Activated CD4-positive, CD25-positive, alpha-beta regulatory T cell treated with anti-CD3 and anti-CD28 coated beads, Interleukin-2, amount 50 U/mL, for 72 hours (primary cell): ENCODE measurements around the gene CCDC74B.
"Not testable (repeated sequence)": the region's sequence is repeated elsewhere in the genome, so short reads cannot be mapped to it uniquely, and the experiment has no call there.

ENCODE experiments used
- DNase-seq: peaks from one replicate; pipeline ENCODE4 v3.0.0; 2021

CCDC74B gene

GRCh38 chr2:130165293-130166016 lies 20.5 kb upstream of the CCDC74B start:
- DNase-seq = no peak

DNA sequence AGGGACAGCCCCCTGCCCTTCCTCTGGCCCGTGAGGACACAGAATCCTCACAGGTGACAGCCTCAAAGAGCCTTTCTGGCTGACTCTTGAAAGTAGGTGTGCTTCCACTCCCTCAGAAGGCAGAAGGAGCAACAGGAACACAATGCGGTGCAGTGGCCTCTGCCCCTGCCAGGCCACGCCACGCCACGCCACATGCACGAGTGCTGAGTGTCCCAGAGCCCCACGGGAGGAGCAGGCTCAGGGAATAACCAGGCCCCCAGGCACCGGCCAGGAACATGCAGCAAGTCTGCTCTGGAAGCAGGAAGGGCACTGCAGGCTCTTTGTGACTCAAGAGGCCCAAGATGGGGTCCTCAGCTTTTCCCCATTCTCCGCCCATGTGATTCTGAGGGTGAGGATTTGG lies 18.1 kb upstream of the CCDC74B start:
- no peak for DNase-seq

DNA sequence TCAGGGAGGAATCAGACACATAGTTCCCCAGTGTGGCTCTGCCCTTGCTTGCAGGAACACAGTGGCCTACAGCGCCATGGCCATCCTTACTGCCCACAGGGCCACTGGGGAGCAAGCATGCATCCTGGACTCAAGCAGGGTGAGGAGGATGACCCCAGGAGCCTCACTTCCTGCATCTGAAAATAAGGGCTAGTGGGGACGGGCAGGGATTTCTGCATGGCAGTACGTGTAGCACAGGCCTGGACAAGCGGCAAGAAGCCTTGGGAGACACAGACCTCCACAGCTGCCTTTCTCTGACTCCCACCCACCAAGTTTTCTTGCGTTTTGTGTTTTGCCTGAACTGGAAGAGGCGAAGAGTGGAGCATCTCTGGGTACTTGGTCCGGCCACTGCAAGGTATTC lies 17.6 kb upstream of the CCDC74B start:
- DNase-seq = not testable (repeated sequence)

GRCh38 chr2:130160838-130161705 lies 16.2 kb upstream of the CCDC74B start:
- DNase-seq = not testable (repeated sequence)

GRCh38 chr2:130160131-130160530 lies 15.2 kb upstream of the CCDC74B start:
- DNase-seq = no peak

DNA sequence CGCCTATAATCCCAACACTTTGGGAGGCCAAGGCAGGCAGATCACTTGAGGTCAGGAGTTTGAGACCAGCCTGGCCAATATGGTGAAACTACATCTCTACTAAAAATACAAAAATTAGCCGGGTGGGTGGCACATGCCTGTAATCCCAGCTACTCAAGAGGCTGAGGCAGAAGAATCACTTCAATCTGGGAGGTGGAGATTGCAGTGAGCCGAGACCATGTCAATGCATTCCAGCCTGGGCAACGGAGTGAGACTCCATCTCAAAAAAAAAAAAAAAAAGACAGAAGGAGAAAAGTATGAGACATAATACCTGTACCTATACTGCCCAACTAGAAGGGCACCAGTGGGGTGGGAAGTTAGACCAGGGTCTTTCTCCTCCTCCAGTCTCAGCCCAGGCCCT lies 14.5 kb upstream of the CCDC74B start:
- DNase-seq = not testable (repeated sequence)

- DNase-seq = no peak
These were observed 13.7 kb upstream of the CCDC74B start for GRCh38 chr2:130158631-130159030.

DNA sequence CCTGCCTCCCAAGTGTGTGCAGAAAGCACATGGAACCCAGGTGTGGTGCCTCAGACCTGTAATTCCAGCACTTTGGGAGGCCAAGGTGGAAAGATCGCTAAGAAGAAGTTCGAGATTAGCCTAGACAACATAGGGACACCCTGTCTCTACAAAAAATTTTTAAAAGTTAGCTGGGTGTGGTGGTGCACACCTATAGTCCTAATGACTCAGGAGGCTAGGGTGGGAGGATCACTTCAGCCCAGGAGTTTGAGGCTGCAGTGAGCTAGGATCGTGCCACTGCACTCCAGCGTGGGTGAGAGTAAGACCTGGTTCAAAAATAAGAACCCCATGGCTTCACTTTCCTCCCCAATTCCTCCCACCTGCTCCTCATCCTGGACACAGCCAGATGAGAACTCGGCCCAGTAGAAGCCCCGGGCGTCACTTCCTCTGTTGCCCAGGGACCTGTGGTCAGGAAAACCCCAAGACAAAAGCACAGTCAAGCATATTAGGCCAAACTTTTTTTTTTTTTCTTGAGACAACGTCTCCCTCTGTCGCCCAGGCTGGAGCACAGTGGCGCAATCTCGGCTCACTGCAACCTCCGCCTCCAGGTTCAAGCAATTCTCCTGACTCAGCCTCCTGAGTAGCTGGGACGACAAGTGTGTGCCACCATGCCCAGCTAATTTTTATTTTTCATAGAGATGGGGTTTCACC lies 13.1 kb upstream of the CCDC74B start:
- not testable (repeated sequence) for DNase-seq

GRCh38 chr2:130157354-130157753 lies 12.4 kb upstream of the CCDC74B start:
- DNase-seq = not testable (repeated sequence)

GRCh38 chr2:130156624-130157004 lies 11.7 kb upstream of the CCDC74B start:
- DNase-seq = no peak

GRCh38 chr2:130155956-130156623 lies 11.2 kb upstream of the CCDC74B start:
- DNase-seq = not testable (repeated sequence)

GRCh38 chr2:130154773-130155765 lies 10.2 kb upstream of the CCDC74B start:
- no peak for DNase-seq

DNA sequence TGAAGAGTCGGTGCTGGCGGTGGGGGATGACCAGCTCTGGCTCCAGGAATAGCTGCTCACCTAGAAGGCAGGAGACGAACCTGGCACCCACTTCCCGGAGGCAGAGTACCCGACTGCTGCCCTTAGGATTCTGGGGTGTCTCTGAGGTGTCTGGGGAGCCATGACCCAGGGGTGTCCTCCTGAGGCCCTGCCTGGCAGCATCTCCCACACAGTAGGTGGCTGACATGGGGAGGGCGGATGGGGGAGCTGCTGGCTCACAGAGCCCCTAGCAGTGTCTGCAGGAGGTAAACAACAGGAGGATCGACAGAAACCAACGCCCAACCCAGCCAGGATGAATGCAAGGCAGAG lies 9.5 kb upstream of the CCDC74B start:
- DNase-seq = not testable (repeated sequence)

GRCh38 chr2:130153721-130154422 lies 9.0 kb upstream of the CCDC74B start:
- DNase-seq = not testable (repeated sequence)

DNA sequence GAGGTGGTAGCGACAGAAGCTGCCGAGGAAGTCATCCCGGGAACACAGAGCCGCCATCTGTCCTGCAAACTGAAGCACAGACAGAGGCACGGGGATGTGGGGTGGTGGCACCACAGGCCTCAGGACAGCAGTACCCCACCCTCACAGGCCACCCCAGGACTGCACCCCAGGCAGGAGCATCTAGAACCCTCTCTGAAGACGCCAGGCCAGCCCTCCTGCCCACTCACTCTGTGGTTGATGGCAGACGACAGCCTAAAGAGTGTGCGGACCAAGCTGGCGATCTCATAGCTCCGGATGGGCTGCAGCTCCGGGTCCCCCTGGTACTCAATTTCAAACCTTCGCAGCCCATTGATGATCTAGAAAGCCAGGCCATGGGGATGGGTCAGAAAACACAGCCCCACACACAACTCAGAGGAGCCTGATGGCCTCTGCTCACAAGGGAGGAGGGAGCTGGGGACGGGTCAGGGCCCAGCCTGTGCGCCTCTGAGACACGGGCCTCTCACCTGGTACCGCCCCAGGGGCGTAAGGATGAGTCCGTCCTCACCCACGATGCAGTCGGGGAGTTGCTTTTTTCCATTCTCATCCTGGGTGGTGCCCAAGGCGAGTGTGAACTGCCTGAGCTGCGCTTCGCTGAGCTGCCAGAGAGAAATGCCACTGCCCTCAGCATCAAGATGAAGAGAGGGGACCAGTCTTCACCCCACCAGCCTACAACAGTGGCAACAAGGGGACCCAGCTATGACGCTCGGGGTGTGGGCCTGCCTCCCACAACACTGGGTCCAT lies 8.1 kb upstream of the CCDC74B start:
- no peak for DNase-seq

- not testable (repeated sequence) for DNase-seq
These were observed 7.4 kb upstream of the CCDC74B start for GRCh38 chr2:130152136-130152815.

DNA sequence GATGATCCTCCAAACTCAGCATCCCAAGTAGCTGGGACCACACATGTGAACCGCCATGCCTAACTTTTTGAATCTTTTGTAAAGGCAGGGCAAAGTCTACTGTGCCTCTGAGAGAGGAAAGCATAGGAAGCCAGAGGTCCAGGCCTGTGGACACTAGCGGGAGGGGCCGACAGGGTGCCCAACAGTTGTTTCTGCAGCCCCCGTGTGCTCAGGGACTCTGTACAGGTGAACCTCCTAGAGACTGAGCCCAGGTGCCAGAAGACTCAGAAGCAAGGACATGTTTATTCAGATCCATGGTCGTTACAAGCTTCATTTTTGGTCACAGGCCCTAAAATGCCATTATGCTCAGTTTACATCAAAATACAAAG lies 6.2 kb upstream of the CCDC74B start:
- DNase-seq = not testable (repeated sequence)

DNA sequence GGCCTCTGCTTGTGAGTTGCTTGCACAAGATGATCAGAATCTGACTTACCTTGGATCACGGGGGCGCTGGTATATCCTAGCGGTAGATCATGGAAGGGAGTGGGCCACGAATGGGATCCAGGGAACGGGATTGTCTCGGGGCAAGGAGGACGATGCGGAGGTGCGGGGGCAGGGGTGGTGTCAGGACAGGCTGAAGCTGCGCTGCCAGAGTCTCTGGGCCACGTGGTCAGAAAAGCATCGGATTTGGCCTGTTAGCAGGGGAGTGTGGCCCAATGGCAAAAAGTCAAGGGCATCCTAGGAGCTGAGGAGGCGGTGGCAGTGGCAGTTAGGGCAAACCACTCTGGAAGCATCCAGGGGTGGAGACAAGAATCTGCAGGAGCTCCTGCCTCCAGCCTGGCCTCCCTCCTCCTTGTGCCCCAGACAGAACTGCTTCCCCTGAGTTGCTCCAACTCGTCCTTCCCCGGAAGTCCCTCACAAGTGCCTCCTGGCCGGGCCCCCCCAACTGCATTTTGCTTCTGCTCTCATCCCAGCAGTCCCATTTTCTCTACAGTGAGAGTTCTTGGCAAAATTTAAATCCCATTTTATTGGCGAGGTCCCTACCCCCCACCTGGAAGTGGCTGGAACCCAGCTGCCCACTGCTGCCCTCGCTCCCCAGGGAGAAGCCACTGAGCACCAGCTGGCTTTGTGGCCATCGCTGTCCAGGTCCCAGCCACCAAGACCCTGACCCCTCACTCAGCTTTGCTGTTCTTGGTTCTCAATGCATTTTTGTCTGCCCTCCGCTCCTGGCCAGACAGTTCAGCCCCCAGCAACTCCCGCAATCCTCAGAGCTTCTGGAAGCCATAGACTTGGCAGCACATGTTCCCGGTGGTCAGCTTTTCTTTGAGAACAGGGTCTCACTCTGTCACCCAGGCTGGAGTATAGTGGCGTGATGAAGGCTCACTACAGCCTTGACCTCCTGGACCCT lies 5.6 kb upstream of the CCDC74B start:
- DNase-seq = no peak
